AG04449 (cell line): ENCODE data around the gene HRC.

ENCODE experiments used
- CTCF ChIA-PET: fragments of 350-600 bp; formaldehyde crosslinking; extraction: SDS; loops from one replicate; lab custom pipeline; 2021; ENCODE audit warnings: antibody characterized with exemption; lab: Yijun Ruan, JAX
- POLR2A ChIA-PET: fragments of 400-600, 350-600 bp; formaldehyde crosslinking; extraction: SDS; loops from one replicate; lab custom pipeline; 2020; ENCODE audit warnings: antibody characterized with exemption, inconsistent platforms; lab: Yijun Ruan, JAX
- DNase-seq: peaks from one replicate; pipeline ENCODE4 v3.0.0-alpha.2; 2010; ENCODE audit warnings: low read depth, low spot score
- H3K4me3 ChIP-seq: 2 replicates; pipeline ENCODE4 v1.5.1; 2011; ENCODE audit warnings: low read depth, mild to moderate bottlenecking, control low read depth, low read length
- CTCF ChIP-seq: IDR thresholded peaks from one replicate; pipeline ENCODE4 v1.5.1; 2011; ENCODE audit warnings: mild to moderate bottlenecking, moderate library complexity, low read length, control low read depth, inconsistent platforms; ENCODE audit not compliant: insufficient read depth; ENCODE audit errors: missing control alignments

The HRC gene

DNA sequence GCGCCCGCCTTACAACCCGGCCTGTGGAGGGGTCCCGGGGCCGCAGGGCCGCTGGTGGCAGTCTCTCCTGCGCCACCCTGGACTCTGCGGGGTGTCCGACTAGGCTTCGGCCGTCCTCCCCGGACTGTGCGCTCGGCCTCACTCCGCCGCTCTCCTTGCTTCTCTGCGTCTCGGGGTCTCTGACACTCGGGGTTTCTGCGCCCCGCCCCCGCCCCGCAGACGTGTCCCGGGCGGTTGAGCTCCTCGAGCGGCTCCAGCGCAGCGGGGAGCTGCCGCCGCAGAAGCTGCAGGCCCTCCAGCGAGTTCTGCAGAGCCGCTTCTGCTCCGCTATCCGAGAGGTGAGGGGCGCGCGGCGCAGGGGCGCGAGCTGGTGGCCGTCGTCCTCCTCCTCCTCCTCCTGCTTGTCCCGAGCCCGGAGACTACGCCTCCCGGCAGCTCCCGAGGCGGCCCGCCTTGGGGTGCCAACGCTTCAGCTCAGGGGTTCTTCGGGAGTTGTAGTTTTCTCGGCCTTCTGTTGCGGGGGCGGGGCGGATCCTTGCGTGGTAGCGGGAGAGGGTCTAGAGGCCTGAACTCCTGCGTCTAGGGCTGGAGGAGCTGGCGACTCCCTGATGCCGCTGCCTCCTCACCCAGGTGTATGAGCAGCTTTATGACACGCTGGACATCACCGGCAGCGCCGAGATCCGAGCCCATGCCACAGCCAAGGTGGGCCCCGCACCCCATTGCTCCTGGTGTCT lies 40.4 kb downstream of the HRC start:
- peak overlapping the region; percentile 81 for H3K4me3 ChIP-seq
- ChIA-PET POLR2A (interaction anchor here (1.1 to 1.6 kb wide), 4 partner anchors 9 to 121 kb away, joined by 3 to 8 read pairs (median 4); partner anchors contain the start of genes GYS1 and RUVBL2), CTCF (interaction anchor here (0.7 to 5.3 kb wide), 16 partner anchors 9 to 121 kb away, joined by 3 to 58 read pairs (median 5); partner anchors contain the start of genes GYS1 and RUVBL2)
- DNase-seq: no peak
- no peak for TF ChIP-seq CTCF

GRCh38 chr19:49113762-49114629 lies 41.2 kb downstream of the HRC start, which contains the start of gene LIN7B:
TSS of gene LIN7B (plus strand) at chr19:49114370. CDS start at chr19:49114405, 35 bp downstream.
- H3K4me3 ChIP-seq: peak within 1 kb of the TSS; percentile 81
- CTCF ChIA-PET: interaction anchor here (0.6 to 5.3 kb wide), 23 partner anchors 8 to 121 kb away, joined by 3 to 58 read pairs (median 3); partner anchors contain the start of genes GYS1 and RUVBL2
- TF ChIP-seq CTCF: peak; percentile 48
- POLR2A ChIA-PET: interaction anchor here (1.1 to 1.6 kb wide), 4 partner anchors 8 to 121 kb away, joined by 3 to 8 read pairs (median 4); partner anchors contain the start of genes GYS1 and RUVBL2
- no peak for DNase-seq

- H3K4me3 ChIP-seq: no peak overlapping the region
- no peak for TF ChIP-seq CTCF
- POLR2A ChIA-PET: no interaction called here
- DNase-seq: no peak
- CTCF ChIA-PET: interaction anchor here (1.1 to 4.6 kb wide), 6 partner anchors 12 to 114 kb away, joined by 3 to 62 read pairs (median 5); no protein-coding TSS in a partner anchor
These were observed 43.8 kb downstream of the HRC start for GRCh38 chr19:49111218-49111998.

DNA sequence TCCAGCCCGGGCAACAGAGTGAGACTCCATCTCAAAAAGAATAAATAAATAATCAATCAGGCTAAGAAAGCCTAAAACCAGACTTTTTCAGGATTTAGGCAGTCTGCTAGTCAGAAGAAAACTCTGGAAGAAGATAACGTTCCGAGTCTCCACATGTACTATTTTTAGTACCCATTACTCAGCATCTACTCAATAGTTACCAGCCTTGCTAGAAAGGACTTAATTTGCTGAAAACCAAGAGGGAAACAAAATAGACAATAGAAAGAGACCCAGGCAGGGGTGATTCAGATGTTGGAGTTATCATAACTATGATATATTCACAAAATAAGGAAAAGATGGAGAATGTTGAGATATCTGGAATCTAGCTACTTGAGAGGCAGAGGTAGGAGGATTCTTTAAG lies 44.6 kb downstream of the HRC start:
- no peak for TF ChIP-seq CTCF
- POLR2A ChIA-PET: no interaction called here
- CTCF ChIA-PET: interaction anchor here (1.1 to 4.6 kb wide), 4 partner anchors 11 to 115 kb away, joined by 3 to 62 read pairs (median 6); no protein-coding TSS in a partner anchor
- no peak overlapping the region for H3K4me3 ChIP-seq
- peak; percentile 12 for DNase-seq

DNA sequence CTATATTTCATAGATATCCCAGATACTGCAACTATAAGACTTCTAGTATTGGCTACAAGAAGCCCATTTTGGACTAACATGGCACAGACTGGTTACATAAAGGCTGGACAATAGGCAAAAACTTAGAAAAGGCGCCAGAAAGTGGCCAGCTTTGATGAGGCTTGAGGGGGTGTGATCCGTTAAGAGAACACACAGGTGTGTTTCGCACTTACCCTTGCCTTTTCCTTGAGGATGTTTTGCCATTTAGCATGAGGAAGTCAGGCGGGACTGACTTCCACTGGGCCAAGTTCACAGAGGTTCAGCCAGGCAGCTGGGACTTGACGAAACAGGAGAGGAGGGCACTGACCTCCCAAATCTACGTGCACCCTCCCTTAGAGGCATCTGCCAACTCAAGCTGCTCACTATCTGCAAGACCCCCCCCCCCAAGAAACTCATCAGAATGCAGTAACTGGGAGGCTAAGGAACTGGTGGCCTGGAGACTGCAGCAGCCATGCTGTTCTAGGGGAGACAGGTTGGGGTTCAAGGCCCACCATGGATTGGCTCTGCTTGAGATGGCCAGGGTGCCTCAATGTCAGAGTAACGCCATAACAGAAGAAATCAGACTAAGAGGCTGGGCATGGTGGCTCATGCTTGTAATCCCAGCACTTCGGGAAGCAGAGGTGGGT lies 45.5 kb downstream of the HRC start:
- POLR2A ChIA-PET: interaction anchor here (0.7 kb wide), 1 partner anchor 39 kb away, joined by 3 read pairs; no protein-coding TSS in a partner anchor
- CTCF ChIA-PET: interaction anchor here (1.3 to 4.6 kb wide), 5 partner anchors 11 to 89 kb away, joined by 3 to 62 read pairs (median 6); no protein-coding TSS in a partner anchor
- DNase-seq: no peak
- no peak for TF ChIP-seq CTCF
- H3K4me3 ChIP-seq: no peak overlapping the region
